ENCODE results near the gene ANO10. TPM values are rescaled to one million over a fixed set of nuclear protein-coding genes. Genes with fewer than 3 reads are reported as not detected.

Gene ANO10
- total RNA-seq, 1 experiment from 2014 or later, result 26.8 TPM

- CTCF ChIA-PET, result no interaction called here
- no TSS peak for BruUV-seq (replicated peaks)
- peaks cover 11% of the 10 kb centered on the region for H3K36me3 Mint-ChIP-seq (ENCODE audit: insufficient read depth, unreplicated experiment)
These were observed 278.6 kb downstream of the ANO10 start for GRCh38 chr3:43343185-43343584.

GRCh38 chr3:43341788-43342187, 280.0 kb downstream of the ANO10 start:
- Mint-ChIP-seq H3K36me3 (ENCODE audit: insufficient read depth, unreplicated experiment) (peaks cover 16% of the 10 kb centered on the region), H3K9me3 (ENCODE audit: low read depth, unreplicated experiment) (peaks cover 2% of the 10 kb centered on the region), H3K27me3 (ENCODE audit: unreplicated experiment) (no peaks in the 10 kb centered on the region), H3K4me1 (ENCODE audit: low read depth, unreplicated experiment) (no peaks in the 10 kb centered on the region), H3K4me3 (ENCODE audit: low read depth, unreplicated experiment) (no peak overlapping the region), H3K27ac (ENCODE audit: unreplicated experiment) (no peak overlapping the region)
- no peak for TF ChIP-seq CTCF (IDR thresholded peaks at IDR 0.05; ENCODE audit: unreplicated experiment)
- intact Hi-C loops (cut with micrococcal nuclease; ENCODE audit: unreplicated experiment), result no loop called here
- DNase-seq, result no peak
- CTCF ChIA-PET, result no interaction called here
- no TSS peak for BruUV-seq (replicated peaks)

More at GRCh38 chr3:43343185-43343584, 278.6 kb downstream of the ANO10 start:
- intact Hi-C loops (cut with micrococcal nuclease; ENCODE audit: unreplicated experiment), result no loop called here
- H3K9me3 Mint-ChIP-seq (ENCODE audit: low read depth, unreplicated experiment), result peaks cover 2% of the 10 kb centered on the region
- no peaks in the 10 kb centered on the region for H3K4me1 Mint-ChIP-seq (ENCODE audit: low read depth, unreplicated experiment)
- TF ChIP-seq CTCF (IDR thresholded peaks at IDR 0.05; ENCODE audit: unreplicated experiment), result no peak
- H3K27ac Mint-ChIP-seq (ENCODE audit: unreplicated experiment), result no peak overlapping the region
- H3K27me3 Mint-ChIP-seq (ENCODE audit: unreplicated experiment), result no peaks in the 10 kb centered on the region
- H3K4me3 Mint-ChIP-seq (ENCODE audit: low read depth, unreplicated experiment), result no peak overlapping the region
- DNase-seq, result no peak

- intact Hi-C loops (cut with micrococcal nuclease; ENCODE audit: unreplicated experiment), result no loop called here
- H3K4me1 Mint-ChIP-seq (ENCODE audit: low read depth, unreplicated experiment), result no peaks in the 10 kb centered on the region
- TF ChIP-seq CTCF (IDR thresholded peaks at IDR 0.05; ENCODE audit: unreplicated experiment), result no peak
- peaks cover 2% of the 10 kb centered on the region for H3K9me3 Mint-ChIP-seq (ENCODE audit: low read depth, unreplicated experiment)
- no peak for DNase-seq
- H3K27me3 Mint-ChIP-seq (ENCODE audit: unreplicated experiment), result no peaks in the 10 kb centered on the region
- H3K4me3 Mint-ChIP-seq (ENCODE audit: low read depth, unreplicated experiment), result no peak overlapping the region
- H3K27ac Mint-ChIP-seq (ENCODE audit: unreplicated experiment), result no peak overlapping the region
- no TSS peak for BruUV-seq (replicated peaks)
- H3K36me3 Mint-ChIP-seq (ENCODE audit: insufficient read depth, unreplicated experiment), result peaks cover 16% of the 10 kb centered on the region
- CTCF ChIA-PET, result no interaction called here
These were observed 281.4 kb downstream of the ANO10 start for GRCh38 chr3:43340403-43340802.

GRCh38 chr3:43338295-43338694, 283.5 kb downstream of the ANO10 start:
- intact Hi-C loops (cut with micrococcal nuclease; ENCODE audit: unreplicated experiment), result no loop called here
- DNase-seq, result no peak
- Mint-ChIP-seq H3K36me3 (ENCODE audit: insufficient read depth, unreplicated experiment) (peaks cover 12% of the 10 kb centered on the region), H3K4me3 (ENCODE audit: low read depth, unreplicated experiment) (no peak overlapping the region), H3K4me1 (ENCODE audit: low read depth, unreplicated experiment) (no peaks in the 10 kb centered on the region), H3K9me3 (ENCODE audit: low read depth, unreplicated experiment) (peaks cover 5% of the 10 kb centered on the region), H3K27ac (ENCODE audit: unreplicated experiment) (no peak overlapping the region), H3K27me3 (ENCODE audit: unreplicated experiment) (no peaks in the 10 kb centered on the region)
- no peak for TF ChIP-seq CTCF (IDR thresholded peaks at IDR 0.05; ENCODE audit: unreplicated experiment)
- no TSS peak for BruUV-seq (replicated peaks)
- CTCF ChIA-PET, result no interaction called here
